SK-N-SH (cell line): Measurements from ENCODE around the gene C8B.

Source experiments
- MEF2A ChIP-seq: IDR thresholded peaks from 2 replicates; pipeline ENCODE4 v1.4.0; 2012; ENCODE audit warnings: low read depth, borderline replicate concordance
- MXI1 ChIP-seq: IDR thresholded peaks from 2 replicates; pipeline ENCODE4 v1.6.1; 2012; ENCODE audit warnings: mild to moderate bottlenecking, low read depth, low read length, improper control_type of control experiment
- POLR2AphosphoS5 ChIP-seq: IDR thresholded peaks from 2 replicates; pipeline ENCODE4 v1.6.1; 2012; ENCODE audit warnings: low read depth, low read length
- TAF1 ChIP-seq: IDR thresholded peaks from 2 replicates; pipeline ENCODE4 v1.6.1; 2012; ENCODE audit warnings: low read depth, mild to moderate bottlenecking, low read length, moderate library complexity, borderline replicate concordance
- YY1 ChIP-seq: IDR thresholded peaks from 2 replicates; pipeline ENCODE4 v1.4.0; 2012; ENCODE audit warnings: low read depth, mild to moderate bottlenecking
- TF ChIP-seq, protein P1 (sequence below): IDR thresholded peaks from 2 replicates; pipeline ENCODE4 v1.4.0; 2012; ENCODE audit warnings: low read depth, borderline replicate concordance

DNA sequence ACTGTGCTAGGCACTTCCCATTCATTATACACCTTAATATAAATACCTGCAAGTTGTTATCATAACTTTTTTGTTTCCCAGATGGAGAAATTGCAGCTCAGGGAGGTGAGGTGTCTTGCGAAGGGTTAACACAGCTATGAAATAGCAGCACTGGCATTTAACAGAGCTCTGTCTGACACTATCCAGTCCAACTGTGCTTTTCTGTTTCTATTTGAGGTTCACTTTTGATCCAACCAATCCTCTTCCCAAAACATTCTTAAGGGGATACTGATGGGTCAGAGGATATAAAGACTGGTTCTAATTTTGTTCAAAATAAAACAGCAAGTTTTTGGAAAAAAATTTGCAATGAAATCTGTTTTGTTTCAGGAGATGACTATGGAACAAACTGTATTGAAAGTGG lies 46.5 kb upstream of the C8B start:
- TF ChIP-seq, protein P1, sequence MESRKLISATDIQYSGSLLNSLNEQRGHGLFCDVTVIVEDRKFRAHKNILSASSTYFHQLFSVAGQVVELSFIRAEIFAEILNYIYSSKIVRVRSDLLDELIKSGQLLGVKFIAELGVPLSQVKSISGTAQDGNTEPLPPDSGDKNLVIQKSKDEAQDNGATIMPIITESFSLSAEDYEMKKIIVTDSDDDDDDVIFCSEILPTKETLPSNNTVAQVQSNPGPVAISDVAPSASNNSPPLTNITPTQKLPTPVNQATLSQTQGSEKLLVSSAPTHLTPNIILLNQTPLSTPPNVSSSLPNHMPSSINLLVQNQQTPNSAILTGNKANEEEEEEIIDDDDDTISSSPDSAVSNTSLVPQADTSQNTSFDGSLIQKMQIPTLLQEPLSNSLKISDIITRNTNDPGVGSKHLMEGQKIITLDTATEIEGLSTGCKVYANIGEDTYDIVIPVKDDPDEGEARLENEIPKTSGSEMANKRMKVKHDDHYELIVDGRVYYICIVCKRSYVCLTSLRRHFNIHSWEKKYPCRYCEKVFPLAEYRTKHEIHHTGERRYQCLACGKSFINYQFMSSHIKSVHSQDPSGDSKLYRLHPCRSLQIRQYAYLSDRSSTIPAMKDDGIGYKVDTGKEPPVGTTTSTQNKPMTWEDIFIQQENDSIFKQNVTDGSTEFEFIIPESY, result no peak
- no peak for TF ChIP-seq YY1
- no peak for TF ChIP-seq MXI1
- no peak for TF ChIP-seq TAF1
- no peak for TF ChIP-seq MEF2A
- TF ChIP-seq POLR2AphosphoS5, result no peak
